ENCODE data around the gene ASB1.

DNA sequence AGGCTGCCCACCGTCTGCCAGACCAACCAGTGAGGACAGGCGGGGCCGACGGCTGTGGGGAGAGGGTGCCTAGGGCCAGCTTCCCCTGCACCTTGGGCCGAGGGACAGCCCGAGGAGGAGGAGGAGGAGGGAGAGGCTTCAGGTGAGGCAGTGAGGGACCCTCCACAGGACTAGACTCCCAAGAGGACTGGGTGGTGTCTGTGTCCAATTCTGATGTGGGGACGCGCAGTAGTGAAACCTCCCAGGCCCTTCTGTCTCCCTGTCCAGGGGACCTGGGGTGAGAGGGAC, 19.8 kb upstream of the ASB1 start:
- TF ChIP-seq YY1 (IDR thresholded peaks at IDR 0.05; ENCODE audit: insufficient read depth, insufficient read length) (no peak), ZNF274 (IDR thresholded peaks at IDR 0.05; ENCODE audit: low read depth, low read length) (no peak), SUZ12 (IDR thresholded peaks at IDR 0.05; ENCODE audit: extremely low read depth, insufficient read depth, insufficient read length) (no peak)

Data from NT2/D1 (cell line).